Cerebellar nuclear complex (tissue), 1 donor: ENCODE measurements around the gene KLRG1.

Source experiments
- DNase-seq, 2 experiments: peaks; one replicate each; lab custom pipeline; 2025; lab: John Stamatoyannopoulos, UW

The KLRG1 gene

GRCh38 chr12:8987163-8987562 is 2.2 kb upstream of the KLRG1 start:
- no peak for DNase-seq

DNA sequence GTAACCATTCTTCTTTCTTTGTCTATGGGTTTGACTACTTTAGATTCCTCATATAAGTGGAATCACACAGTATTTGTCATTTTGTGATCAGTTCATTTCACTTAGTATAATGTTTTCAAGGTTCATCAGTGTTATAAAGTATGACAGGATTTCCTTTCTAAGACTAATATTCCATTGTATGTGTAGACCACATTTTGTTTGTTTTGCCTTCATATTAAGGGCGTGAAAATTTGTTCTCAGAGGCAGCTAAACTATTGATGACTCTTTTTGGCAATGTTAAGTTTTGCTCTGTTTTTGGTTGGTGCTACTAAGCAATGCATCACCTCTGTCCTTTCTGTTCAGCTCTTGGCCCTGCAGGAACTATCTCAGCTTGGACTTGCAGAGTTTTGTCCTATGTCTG is 1.7 kb upstream of the KLRG1 start:
- DNase-seq, result no peak

- DNase-seq, result no peak
These were observed 2.3 kb downstream of the KLRG1 start for GRCh38 chr12:8991371-8992345.

DNA sequence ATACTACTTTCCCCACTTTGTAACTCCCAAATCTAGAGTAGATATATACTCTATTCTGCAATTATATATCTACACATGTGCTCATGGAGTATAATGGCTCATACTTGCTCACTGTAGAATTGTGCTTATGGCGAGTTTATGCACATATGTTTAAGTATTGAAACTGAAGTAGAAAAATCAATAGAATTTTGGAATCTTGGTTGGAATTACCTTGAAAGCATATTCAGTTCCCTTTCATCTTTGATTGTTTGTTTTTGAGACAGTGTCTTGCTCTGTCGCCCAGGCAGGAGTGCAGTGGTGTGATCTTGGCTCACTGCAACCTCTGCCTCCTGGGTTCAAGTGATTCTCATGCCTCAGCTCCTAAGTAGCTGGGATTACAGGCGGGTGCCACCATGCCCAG is 4.5 kb downstream of the KLRG1 start:
- no peak for DNase-seq

DNA sequence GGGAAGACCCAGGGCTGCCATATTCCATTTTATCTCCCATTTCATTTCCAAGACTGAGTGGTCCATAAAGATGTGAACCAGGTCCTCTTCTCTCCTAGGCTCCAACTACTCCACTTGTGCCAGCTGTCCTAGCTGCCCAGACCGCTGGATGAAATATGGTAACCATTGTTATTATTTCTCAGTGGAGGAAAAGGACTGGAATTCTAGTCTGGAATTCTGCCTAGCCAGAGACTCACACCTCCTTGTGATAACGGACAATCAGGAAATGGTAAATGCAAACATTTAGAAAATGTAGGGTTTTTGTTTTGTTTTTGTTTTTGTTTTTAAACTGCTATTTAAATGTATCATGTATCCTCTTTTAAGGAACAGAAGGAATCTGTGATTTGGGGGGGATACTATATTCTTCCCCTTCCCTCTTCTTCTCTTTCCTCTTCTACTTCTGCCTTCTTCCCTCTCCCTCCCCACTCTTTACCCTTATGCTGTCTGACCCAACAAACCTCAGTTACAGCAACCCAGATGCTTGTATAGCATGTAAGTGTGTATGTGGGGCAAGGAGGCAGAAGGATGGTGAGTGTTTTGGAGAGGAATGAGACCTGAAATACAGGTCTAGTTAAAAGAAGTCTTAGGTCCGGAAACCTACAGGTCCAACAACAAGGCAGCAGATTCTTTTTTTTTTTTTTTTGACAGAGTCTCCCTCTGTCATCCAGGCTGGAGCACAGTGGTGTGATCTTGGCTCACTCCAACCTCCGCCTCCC is 5.9 kb downstream of the KLRG1 start:
- DNase-seq, result no peak

DNA sequence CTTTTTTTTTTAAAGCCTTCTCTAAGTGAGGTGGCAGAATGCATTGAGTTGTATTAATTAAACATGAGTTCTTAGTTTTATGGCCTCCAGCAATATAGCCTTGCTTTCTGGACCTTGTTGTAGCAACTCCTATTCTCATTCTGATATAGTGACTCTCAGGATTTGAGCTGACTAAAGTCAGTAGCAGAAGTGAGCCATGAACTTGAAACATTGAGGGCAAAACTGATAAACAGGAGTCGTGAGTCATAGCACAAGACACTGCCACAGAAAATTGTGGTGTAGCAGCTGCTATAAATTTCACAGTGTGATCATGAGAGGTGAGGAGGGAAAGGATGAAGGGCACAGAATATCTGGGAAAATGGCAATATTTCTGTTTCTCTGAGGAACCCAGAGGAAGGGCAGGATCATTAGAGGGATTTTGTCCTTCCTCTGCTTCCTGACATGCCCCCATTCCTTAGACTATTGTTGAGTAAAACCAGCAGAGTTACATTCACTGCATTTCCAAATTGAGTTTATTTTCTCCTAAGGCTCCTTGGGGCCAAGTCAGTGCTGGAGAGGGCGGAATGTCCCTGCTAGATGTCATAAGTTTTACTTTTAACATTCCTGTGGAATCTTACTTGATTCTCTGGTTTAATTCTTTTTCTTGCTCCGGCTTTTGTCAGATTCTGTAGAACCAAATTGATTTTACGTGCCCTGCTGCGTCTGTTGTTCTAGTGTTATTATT is 7.5 kb downstream of the KLRG1 start:
- DNase-seq, result no peak

DNA sequence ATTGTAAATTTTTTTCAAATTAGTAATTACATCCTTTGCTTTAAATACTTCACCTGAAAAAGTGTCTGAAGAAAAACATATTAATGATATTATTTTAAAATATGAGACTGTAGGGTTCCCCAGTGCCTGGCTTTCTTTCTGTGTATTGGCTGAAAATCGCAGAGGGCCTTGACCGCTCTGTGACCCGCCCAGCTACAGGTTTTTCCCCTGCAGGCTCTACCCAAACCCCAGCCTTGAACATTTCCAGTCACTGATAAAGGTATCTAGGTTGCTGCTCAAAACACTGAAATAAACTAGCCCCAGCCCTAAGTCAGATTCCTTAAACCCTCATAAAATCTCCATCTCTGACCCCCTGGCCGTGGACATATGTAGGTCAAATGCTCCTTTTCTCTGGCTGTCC is 11.9 kb downstream of the KLRG1 start:
- DNase-seq, result no peak

GRCh38 chr12:9002335-9002734 is 13.0 kb downstream of the KLRG1 start:
- no peak for DNase-seq

DNA sequence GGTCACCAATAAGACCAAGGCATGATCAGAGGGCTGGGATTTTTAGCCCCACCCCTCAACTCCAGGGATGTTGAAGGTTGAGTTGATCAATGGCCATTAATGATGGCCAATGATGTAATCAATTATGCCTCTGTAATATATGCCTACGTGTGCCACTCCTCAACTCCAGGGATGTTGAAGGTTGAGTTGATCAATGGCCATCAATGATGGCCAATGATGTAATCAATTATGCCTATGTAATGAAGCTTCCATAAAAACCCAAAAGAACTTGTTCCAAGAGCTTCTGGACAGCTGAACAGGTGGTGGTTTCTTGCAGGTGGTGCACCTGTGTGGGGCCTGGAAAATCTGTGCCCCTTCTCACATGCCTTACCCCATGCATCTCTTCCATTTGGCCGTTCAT is 33.2 kb downstream of the KLRG1 start:
- no peak for DNase-seq

GRCh38 chr12:9024512-9024911 is 35.2 kb downstream of the KLRG1 start:
- DNase-seq, result no peak

DNA sequence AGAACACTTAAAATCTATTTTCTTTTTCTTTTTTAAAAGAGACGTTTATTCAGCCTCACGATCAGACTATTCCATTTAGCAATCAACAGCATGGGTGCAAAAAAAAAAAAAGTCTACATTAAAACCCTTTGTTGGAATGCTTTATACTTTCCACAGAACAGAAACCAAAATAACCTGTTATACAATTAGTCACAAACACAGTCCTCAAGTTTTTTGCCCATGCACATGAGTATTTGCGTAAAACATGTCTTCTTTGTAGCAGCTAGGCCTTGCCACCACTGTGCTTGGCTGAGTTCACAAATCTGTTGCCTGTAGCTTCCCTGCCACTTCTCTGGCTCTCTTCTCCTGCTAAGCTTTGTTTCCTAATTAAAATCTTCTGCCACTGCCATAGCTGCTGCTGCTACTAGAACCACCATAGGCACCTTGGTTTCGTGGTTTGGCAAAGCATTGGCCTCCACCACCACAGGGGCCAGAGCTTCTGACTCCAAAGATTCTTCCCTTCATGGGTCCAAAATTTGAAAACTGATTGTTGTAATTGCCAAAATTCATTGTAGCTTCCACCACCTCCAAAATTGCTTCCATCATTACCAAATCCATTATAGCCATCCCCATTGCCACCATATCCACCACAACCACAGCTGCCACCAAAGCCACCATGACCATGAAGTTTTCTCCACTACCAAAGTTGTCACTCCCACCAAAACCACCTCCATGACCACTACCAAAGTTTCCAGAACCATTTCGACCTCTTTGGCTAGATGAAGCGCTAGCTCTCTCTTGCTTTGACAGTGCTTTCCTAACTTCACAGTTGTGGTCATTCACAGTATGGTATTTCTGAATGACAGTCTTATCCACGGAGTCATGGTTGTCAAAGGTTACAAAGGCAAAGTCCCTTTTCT is 38.1 kb downstream of the KLRG1 start:
- no peak for DNase-seq

DNA sequence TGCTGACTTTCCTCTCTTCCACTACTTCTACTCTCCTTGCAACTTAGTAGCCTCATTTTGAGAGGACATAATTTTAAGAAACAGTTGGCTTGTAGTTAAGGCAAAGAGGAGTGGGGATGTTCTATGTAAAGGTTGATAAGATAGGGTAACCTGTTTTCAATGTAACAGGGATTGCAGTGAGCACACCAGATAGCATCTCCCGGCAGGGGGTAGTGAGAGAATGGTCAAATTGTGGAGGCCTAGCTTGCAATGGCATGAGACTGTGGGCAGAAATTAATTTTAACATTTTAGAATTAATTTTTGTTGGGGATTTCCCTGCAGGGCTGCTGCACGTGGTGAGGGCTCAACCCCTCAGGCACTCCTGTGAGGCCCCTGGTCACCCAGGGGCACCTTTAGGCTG is 41.4 kb downstream of the KLRG1 start:
- DNase-seq, result no peak

DNA sequence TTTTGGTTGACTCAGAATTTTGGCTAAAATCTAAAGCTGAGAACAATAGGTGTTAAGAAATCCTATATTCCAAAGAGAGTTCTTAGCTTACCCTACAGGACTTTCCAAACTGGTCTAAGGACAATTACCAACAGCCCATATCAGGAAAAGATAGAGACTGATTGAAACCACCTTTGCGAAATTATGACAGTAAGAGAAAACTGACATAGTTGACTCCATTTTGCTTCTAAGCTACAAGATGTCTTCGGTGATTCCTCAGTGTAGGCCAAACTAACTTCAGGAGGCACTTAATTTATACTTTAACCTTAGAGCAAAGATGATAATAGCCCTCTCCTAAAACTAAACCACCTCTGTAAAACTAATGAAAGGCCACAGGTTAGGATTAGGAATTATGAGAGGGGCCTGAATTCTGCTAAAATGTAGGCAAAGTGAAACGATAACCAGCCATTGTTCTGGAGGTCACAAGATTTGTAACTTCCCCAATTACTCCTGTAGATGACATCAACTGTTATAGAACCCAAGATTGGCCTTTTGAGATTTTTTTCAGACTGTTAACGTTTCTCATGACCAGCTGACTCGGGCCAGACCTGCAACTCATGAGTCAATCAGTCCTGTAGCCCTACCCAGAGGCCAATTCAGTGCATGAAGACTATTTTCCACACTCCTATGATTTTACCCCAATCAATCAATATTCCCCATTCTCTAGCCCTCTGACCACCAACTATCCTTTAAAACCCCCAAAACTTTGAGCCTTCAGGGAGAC is 43.0 kb downstream of the KLRG1 start:
- DNase-seq, result no peak

DNA sequence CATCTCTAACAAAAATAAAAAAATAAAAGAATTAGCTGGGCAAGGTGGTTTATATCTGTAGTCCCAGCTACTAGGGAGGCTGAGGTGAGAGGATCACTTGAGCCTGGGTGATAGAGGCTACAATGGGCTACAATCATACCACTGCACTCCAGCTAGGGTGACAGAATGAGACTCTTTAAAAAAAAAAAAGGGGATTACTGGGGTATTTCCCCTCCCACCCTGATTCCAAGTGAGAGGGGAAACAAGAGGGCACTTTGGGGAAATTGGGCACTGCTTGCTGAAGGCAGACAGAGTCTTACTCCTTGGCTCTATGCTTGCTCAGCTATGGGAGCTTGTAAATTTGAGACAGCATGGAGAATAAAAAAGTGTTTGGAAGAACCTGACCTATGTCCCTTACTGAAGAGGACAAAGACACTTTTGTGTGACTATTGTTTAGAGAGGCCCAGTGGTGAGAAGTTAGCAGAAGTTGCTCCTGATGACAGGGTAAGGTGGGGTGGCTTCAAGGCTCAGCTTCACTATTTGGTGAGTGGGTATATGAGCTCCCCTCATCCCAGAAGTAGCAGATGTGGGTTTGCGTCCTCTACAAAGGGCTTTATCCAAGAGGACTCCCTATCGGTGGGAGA is 44.0 kb downstream of the KLRG1 start:
- no peak for DNase-seq

DNA sequence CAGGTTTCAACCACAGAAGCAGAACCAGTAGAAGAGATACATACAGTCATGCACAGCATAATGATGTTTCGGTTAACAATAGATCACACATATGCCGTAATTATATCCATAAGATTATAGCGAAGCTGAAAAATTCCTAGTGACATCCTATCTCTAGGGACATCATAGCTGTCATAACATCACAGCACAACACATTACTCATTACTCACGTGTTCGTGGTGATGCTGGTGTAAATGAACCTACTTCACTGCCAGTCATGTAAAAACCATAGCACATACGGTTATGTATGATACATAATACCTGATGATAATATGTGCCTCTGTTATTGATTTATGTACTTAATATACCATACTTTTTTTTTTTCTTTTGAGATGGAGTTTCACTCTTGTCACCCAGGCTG is 44.7 kb downstream of the KLRG1 start:
- DNase-seq, result no peak

DNA sequence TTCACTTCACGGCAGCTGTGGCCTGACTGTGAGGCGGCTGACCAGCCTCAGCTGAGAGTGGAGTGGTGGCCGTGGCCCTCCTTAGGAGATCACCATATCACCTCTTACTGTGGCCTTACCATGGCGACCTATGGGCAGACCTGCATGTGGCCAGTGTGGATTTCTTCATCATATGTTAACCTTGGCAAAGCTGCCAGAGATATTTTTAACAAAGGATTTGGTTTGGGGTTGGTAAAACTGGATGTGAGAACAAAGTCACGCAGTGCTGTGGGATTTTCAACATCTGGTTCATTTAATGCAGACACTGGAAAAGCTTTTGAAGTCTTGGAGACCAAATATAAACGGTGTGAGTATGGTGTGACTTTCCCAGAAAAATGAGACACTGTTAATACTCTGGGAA is 46.9 kb downstream of the KLRG1 start:
- DNase-seq, result no peak

GRCh38 chr12:9037431-9037830 is 48.1 kb downstream of the KLRG1 start:
- DNase-seq, result no peak

DNA sequence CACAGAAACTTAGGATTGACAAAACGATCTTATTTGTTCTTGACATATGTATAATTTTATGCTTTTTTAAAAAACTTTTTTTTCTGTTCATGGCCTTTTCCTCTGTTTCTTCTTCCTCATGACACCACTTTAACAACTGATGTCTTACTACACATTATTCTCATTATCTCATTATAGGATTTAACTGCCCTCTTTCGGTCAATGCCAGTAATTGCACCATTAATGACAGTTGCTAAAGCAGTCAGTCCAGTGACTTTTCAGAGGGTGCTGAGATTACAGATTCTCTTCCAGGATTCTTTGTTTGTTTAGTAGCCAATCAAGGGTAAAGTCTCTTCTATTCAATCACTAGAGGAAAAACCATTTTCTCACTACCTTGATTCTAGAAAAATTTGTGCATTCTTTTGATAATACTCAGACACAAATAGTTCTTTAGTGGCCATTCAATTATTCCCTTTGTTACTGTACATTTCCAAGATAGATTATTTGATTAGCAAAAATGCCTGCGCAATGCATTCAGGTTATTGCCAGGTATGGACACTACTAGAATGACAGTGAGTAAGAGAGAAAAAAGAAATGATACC is 50.1 kb downstream of the KLRG1 start:
- peak in 1 of 2 experiments; percentile 16 for DNase-seq

DNA sequence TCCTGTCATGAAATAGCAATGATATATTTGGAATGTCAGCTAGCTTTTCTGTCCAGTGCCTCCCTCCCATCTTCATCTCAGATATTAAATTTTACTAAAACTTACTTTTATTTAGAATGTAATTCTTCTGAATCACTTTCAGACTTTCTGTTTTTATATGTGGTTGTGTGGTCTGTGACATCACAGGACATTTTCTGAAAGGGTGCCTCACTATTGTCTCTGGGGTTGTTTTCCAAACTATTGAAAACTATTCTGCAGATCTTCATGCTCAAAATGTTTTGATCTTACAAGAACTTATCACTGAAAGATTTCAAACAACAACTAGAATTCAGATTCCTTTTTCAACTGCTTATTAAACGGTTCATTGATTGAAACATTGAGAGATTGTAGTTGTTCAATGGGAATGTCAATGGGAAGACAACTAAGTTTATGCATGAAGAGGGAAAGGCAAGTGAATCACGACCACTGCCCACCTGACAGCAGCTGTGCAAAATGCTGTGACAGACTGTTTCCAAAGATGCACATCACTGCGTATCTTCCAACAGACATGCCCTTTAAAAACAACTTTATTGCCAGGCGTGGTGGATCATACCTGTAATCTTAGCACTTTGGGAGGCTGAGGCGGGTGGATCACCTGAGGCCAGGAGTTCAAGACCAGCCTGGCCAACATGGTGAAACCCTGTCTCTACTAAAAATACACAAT is 51.3 kb downstream of the KLRG1 start:
- no peak for DNase-seq
